HepG2 (cell line): ENCODE measurements around the gene KSR1. TPM values are rescaled to one million over a fixed set of nuclear protein-coding genes. Genes with fewer than 3 reads are reported as not detected.

Source experiments
- AFF4 ChIP-seq: sonication (generic); formaldehyde crosslinking; IDR thresholded peaks from 2 replicates; pipeline ENCODE4 v1.4.0; 2020; ENCODE audit warnings: missing genetic modification reagents
- ARNTL ChIP-seq: sonication (generic); formaldehyde crosslinking; IDR thresholded peaks from 2 replicates; pipeline ENCODE4 v1.4.0; 2020; ENCODE audit warnings: mild to moderate bottlenecking, missing genetic modification reagents
- BCLAF1 ChIP-seq: fragments of 450-650 bp; IDR thresholded peaks from 2 replicates; pipeline ENCODE4 v1.6.1; 2017; ENCODE audit warnings: mild to moderate bottlenecking
- FOXP4 ChIP-seq: sonication (generic); formaldehyde crosslinking; IDR thresholded peaks from 2 replicates; pipeline ENCODE4 v1.4.0; 2020; ENCODE audit warnings: missing genetic modification reagents
- HMG20A ChIP-seq: IDR thresholded peaks from 2 replicates; pipeline ENCODE4 v1.6.1; 2016; ENCODE audit warnings: borderline replicate concordance
- HOMEZ ChIP-seq: IDR thresholded peaks from 2 replicates; pipeline ENCODE4 v1.6.1; 2016; ENCODE audit warnings: low read depth
- SALL1 ChIP-seq: sonication (generic); formaldehyde crosslinking; IDR thresholded peaks from 2 replicates; pipeline ENCODE4 v1.8.0; 2022; ENCODE audit warnings: mild to moderate bottlenecking, missing genetic modification reagents
- SNAPC2 ChIP-seq: sonication (generic); formaldehyde crosslinking; IDR thresholded peaks from 2 replicates; pipeline ENCODE4 v1.8.1; 2022; ENCODE audit warnings: mild to moderate bottlenecking, missing genetic modification reagents
- SOX6 ChIP-seq, 2 experiments: fragments of 450-650 bp in 1 of 2; sonication (generic) in 1 of 2; formaldehyde crosslinking in 1 of 2; IDR thresholded peaks; 2 replicates each; pipeline versions ENCODE4 v1.4.0 to v1.6.1; 2017 to 2020; ENCODE audit warnings: antibody characterized with exemption in 1 of 2, mild to moderate bottlenecking in 1 of 2, missing genetic modification reagents in 1 of 2
- SUZ12 ChIP-seq: fragments of 150-350 bp; IDR thresholded peaks from 2 replicates; pipeline ENCODE4 v1.6.1; 2014; ENCODE audit warnings: low read depth, low read length
- TFDP2 ChIP-seq: sonication (generic); formaldehyde crosslinking; IDR thresholded peaks from 2 replicates; pipeline ENCODE4 v1.4.0; 2020; ENCODE audit warnings: missing genetic modification reagents
- TP53 ChIP-seq: sonication (generic); formaldehyde crosslinking; conservative IDR thresholded peaks from 2 replicates; pipeline ENCODE4 v1.4.0; 2020; ENCODE audit warnings: missing genetic modification reagents
- ZNF414 ChIP-seq: sonication (generic); formaldehyde crosslinking; IDR thresholded peaks from 2 replicates; pipeline ENCODE4 v1.5.0; 2020; ENCODE audit warnings: missing genetic modification reagents
- ZNF557 ChIP-seq: sonication (generic); formaldehyde crosslinking; IDR thresholded peaks from 2 replicates; pipeline ENCODE4 v1.4.0; 2020; ENCODE audit warnings: missing genetic modification reagents
- ZNF644 ChIP-seq: IDR thresholded peaks from 2 replicates; pipeline ENCODE4 v1.6.1; 2016; ENCODE audit warnings: low read depth
- ZNF672 ChIP-seq: sonication (generic); formaldehyde crosslinking; IDR thresholded peaks from 2 replicates; pipeline ENCODE4 v1.8.1; 2022; ENCODE audit warnings: missing genetic modification reagents
- ZNF850 ChIP-seq: sonication (generic); formaldehyde crosslinking; conservative IDR thresholded peaks from 2 replicates; pipeline ENCODE4 v1.9.0; 2021; ENCODE audit warnings: mild to moderate bottlenecking, missing genetic modification reagents
- polyA plus RNA-seq, 8 experiments: library from polyadenylated mRNA; depleted of rRNA in 3 of 8; stranded (reverse) in 7 of 8; unstranded in 1 of 8; fragments of >200 nt; fragmentation: Illumina TruSeq in 4 of 8; extraction: Trizol in 4 of 8; gene quantifications; 2 replicates each; pipeline versions ENCODE4 v1.2.1 to v1.2.3, GENCODE V29; 2011 to 2016; ENCODE audit warnings: low read depth in 4 of 8, missing spikeins in 1 of 8, mixed read lengths in 1 of 8; ENCODE audit not compliant: insufficient read depth in 1 of 8
- total RNA-seq, 5 experiments: library from RNA; depleted of rRNA; stranded (reverse); fragments of >200 nt; fragmentation: Illumina TruSeq; extraction: Trizol; gene quantifications; 2 replicates each; pipeline ENCODE4 v1.2.3, GENCODE V29; 2016; ENCODE audit warnings: low read depth in 1 of 5

Gene KSR1
- total and polyA plus RNA-seq, 2 of the 13 experiments (the other 11 are each of a cell fraction or from before 2014, with no cell fraction given), result 10.1 to 16.6 TPM

GRCh38 chr17:27530764-27531391 is 74.6 kb downstream of the KSR1 start (continued):
- TF ChIP-seq AFF4 (CRISPR knock-in tag) (no peak), SOX6 (IDR thresholded peaks at IDR 0.05) (no peak), SOX6 (CRISPR knock-in tag; IDR thresholded peaks at IDR 0.05) (peak; percentile 34; the same call in 1 of the 2 replicates), TFDP2 (CRISPR knock-in tag) (no peak), SUZ12 (no peak), HMG20A (0 out of 2 replicates have a peak, but pooled peaks have one; percentile 26), SNAPC2 (CRISPR knock-in tag) (no peak), ARNTL (0 out of 2 replicates have a peak, but pooled peaks have one; percentile 20), ZNF414 (CRISPR knock-in tag) (no peak), TP53 (CRISPR knock-in tag) (no peak), HOMEZ (no peak), ZNF557 (CRISPR knock-in tag) (no peak), BCLAF1 (no peak), ZNF672 (no peak), ZNF850 (CRISPR knock-in tag) (no peak), ZNF644 (0 out of 2 replicates have a peak, but pooled peaks have one; percentile 19), FOXP4 (CRISPR knock-in tag) (peak; percentile 25; the same call in 1 of the 2 replicates), SALL1 (CRISPR knock-in tag) (peak; percentile 27; the same call in 1 of the 2 replicates)
